K562 (cell line): ENCODE results near the gene LIMD2. TPM values are rescaled to one million over a fixed set of nuclear protein-coding genes. Genes with fewer than 3 reads are reported as not detected.
A peak's percentile ranks its signal among the peaks of the same experiment; 100 is the strongest.

ENCODE experiments used
- BCOR ChIP-seq: fragments of 450-650 bp; IDR thresholded peaks from 2 replicates; pipeline ENCODE4 v1.6.1; 2016
- BRD4 ChIP-seq: fragments of 200-600 bp; sonication (generic); IDR thresholded peaks from 2 replicates; pipeline ENCODE4 v1.6.1; 2017; ENCODE audit warnings: inconsistent platforms
- C11orf30 ChIP-seq: fragments of 450-650 bp; IDR thresholded peaks from 2 replicates; pipeline ENCODE4 v1.6.1; 2016; ENCODE audit warnings: low read depth, mild to moderate bottlenecking
- CHCHD3 ChIP-seq: fragments of 250-450 bp; sonication (Bioruptor Pico); IDR thresholded peaks from 2 replicates; pipeline ENCODE4 v2.1.2; 2022; ENCODE audit warnings: mild to moderate bottlenecking
- DACH1 ChIP-seq: fragments of 450-650 bp; IDR thresholded peaks from 2 replicates; pipeline ENCODE4 v1.6.1; 2018; ENCODE audit not compliant: partially characterized antibody
- ELF4 ChIP-seq: fragments of 450-650 bp; formaldehyde crosslinking; IDR thresholded peaks from 2 replicates; pipeline ENCODE4 v1.4.0; 2022; ENCODE audit warnings: missing genetic modification characterization
- ESRRB ChIP-seq: fragments of 250-450 bp; sonication (Bioruptor Pico); IDR thresholded peaks from 2 replicates; pipeline ENCODE4 v1.5.0; 2020; ENCODE audit warnings: mild to moderate bottlenecking, moderate library complexity, borderline replicate concordance
- MYC ChIP-seq, 2 experiments: fragments of 250-450 bp in 1 of 2; sonication (Bioruptor Pico) in 1 of 2; IDR thresholded peaks; 2 replicates each; pipeline versions ENCODE4 v1.5.1 to v1.6.1; 2012 to 2021; ENCODE audit warnings: low read depth in 2 of 2, borderline replicate concordance in 1 of 2, improper control_type of control experiment in 1 of 2, low read length in 1 of 2, mild to moderate bottlenecking in 1 of 2, moderate library complexity in 1 of 2
- NR1H2 ChIP-seq: sonication (generic); formaldehyde crosslinking; IDR thresholded peaks from 2 replicates; pipeline ENCODE4 v1.4.0; 2020; ENCODE audit warnings: mild to moderate bottlenecking, missing genetic modification reagents
- POLR2H ChIP-seq: IDR thresholded peaks from 2 replicates; pipeline ENCODE4 v1.6.1; 2016; ENCODE audit warnings: missing genetic modification characterization, low read depth, mild to moderate bottlenecking, control low read depth, missing compliant biosample characterization, moderate library complexity
- POLR3G ChIP-seq: IDR thresholded peaks from 2 replicates; pipeline ENCODE4 v1.6.1; 2011; ENCODE audit not compliant: insufficient read length, insufficient replicate concordance; ENCODE audit errors: extremely low read depth
- RBM22 ChIP-seq: fragments of 200-400 bp; formaldehyde crosslinking; IDR thresholded peaks from 2 replicates; pipeline ENCODE4 v1.6.1; 2018; ENCODE audit warnings: low read length, low read depth; ENCODE audit not compliant: poor library complexity, severe bottlenecking
- SMC3 ChIP-seq: conservative IDR thresholded peaks from 2 replicates; pipeline ENCODE4 v1.6.1; 2011; ENCODE audit warnings: low read depth, low read length, improper control_type of control experiment; ENCODE audit not compliant: insufficient read depth
- THRB ChIP-seq: fragments of 450-650 bp; formaldehyde crosslinking; conservative IDR thresholded peaks from 2 replicates; pipeline ENCODE4 v1.4.0; 2022; ENCODE audit warnings: mild to moderate bottlenecking, missing genetic modification characterization
- ZNF57 ChIP-seq: fragments of 450-650 bp; formaldehyde crosslinking; IDR thresholded peaks from 2 replicates; pipeline ENCODE4 v1.4.0; 2020; ENCODE audit warnings: mild to moderate bottlenecking, moderate library complexity
- ZNF785 ChIP-seq: fragments of 250-450 bp; sonication (Bioruptor Pico); IDR thresholded peaks from 2 replicates; pipeline ENCODE4 v1.4.0; 2020; ENCODE audit warnings: mild to moderate bottlenecking
- ZSCAN32 ChIP-seq: fragments of 450-650 bp; formaldehyde crosslinking; IDR thresholded peaks from 2 replicates; pipeline ENCODE4 v1.4.0; 2020; ENCODE audit warnings: mild to moderate bottlenecking, moderate library complexity
- polyA plus RNA-seq, 8 experiments: library from polyadenylated mRNA; depleted of rRNA in 4 of 8; stranded (reverse) in 5 of 8; unstranded in 3 of 8; fragments of >200 nt; fragmentation: Nextera tagmentation in 2 of 8; fragmentation: Illumina TruSeq in 1 of 8; extraction: Ambion mirVana in 2 of 8; extraction: Trizol in 1 of 8; gene quantifications; 2 replicates each; pipeline versions ENCODE4 v1.2.1 to v1.2.3, GENCODE V29; 2011 to 2014; ENCODE audit warnings: inconsistent platforms in 1 of 8, missing spikeins in 1 of 8
- total RNA-seq, 7 experiments: library from RNA; depleted of rRNA in 6 of 7; stranded (reverse); fragments of >200 nt in 6 of 7; fragmentation: Illumina TruSeq in 2 of 7; extraction: Trizol in 2 of 7; gene quantifications; 2 replicates each; pipeline versions ENCODE4 v1.2.1 to v1.2.3, GENCODE V29; 2011 to 2021; ENCODE audit warnings: low replicate concordance in 1 of 7
- TF ChIP-seq, protein P1 (sequence below): sonication (generic); formaldehyde crosslinking; IDR thresholded peaks from 2 replicates; pipeline ENCODE4 v1.8.0; 2022; ENCODE audit warnings: mild to moderate bottlenecking, missing genetic modification reagents
- TF ChIP-seq, protein P2 (sequence below): sonication (generic); formaldehyde crosslinking; IDR thresholded peaks from 2 replicates; pipeline ENCODE4 v1.8.0; 2022; ENCODE audit warnings: mild to moderate bottlenecking, missing genetic modification reagents
- TF ChIP-seq, protein P3 (sequence below): sonication (generic); formaldehyde crosslinking; IDR thresholded peaks from 2 replicates; pipeline ENCODE4 v1.8.0; 2022; ENCODE audit warnings: missing genetic modification reagents, mild to moderate bottlenecking, borderline replicate concordance

The LIMD2 gene
- total and polyA plus RNA-seq, 9 of the 15 experiments (the other 6 are each of a cell fraction or from before 2014, with no cell fraction given), result 0.07 to 11.2 (median 2.8) TPM

DNA sequence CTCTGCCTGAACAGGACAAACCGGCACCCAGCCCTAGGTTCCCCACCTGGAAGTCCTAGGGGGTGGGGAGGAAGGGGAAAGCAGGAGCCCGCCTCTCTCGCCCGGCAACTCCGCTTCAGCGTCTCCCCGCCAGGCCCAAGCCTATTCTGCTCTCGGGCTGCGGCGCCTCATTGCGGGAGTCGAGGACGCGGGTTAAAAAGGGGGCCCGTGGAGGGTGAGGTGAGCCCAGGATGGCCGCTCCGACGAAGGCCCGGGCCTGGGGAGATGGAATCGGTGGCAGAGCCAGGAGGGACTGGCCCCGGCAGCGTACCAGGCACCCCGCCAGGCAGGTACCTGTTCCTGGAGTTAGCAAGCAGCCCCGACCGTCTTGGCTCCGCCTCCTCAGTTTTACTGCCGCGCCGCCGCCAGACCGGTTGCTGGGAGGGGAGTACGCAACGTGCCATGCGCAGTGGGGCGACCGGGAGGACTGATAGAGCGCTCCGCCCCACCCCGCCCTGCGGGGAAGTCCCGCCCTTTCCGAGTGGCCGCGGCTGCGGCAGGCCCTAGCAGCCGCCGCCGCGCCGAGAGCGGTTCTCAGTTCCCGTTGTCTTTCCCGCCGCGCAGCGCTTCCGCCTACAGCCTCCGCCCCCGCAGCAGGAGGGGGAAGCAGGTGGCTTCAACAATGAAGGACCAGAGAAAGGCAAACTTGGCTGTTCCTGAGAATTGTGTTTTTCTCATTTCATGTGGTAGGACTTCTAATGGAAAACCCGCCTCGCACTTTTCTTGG is 41.7 kb upstream of the LIMD2 start, which contains the start of gene STRADA (continued):
- no peak for TF ChIP-seq BRD4
- no peak for TF ChIP-seq ZNF57
- TF ChIP-seq C11orf30, result peak; percentile 15; the same call in 1 of the 2 replicates
- TF ChIP-seq NR1H2 (CRISPR knock-in tag), result peak; percentile 54; the same call in 1 of the 2 replicates
- TF ChIP-seq DACH1, result no peak
- TF ChIP-seq, protein P1, sequence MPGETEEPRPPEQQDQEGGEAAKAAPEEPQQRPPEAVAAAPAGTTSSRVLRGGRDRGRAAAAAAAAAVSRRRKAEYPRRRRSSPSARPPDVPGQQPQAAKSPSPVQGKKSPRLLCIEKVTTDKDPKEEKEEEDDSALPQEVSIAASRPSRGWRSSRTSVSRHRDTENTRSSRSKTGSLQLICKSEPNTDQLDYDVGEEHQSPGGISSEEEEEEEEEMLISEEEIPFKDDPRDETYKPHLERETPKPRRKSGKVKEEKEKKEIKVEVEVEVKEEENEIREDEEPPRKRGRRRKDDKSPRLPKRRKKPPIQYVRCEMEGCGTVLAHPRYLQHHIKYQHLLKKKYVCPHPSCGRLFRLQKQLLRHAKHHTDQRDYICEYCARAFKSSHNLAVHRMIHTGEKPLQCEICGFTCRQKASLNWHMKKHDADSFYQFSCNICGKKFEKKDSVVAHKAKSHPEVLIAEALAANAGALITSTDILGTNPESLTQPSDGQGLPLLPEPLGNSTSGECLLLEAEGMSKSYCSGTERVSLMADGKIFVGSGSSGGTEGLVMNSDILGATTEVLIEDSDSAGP, result no peak
- peak; percentile 96 for TF ChIP-seq RBM22
- TF ChIP-seq ESRRB, result no peak
- TF ChIP-seq ZSCAN32 (CRISPR knock-in tag), result no peak
- no peak for TF ChIP-seq ELF4
- TF ChIP-seq, protein P2, sequence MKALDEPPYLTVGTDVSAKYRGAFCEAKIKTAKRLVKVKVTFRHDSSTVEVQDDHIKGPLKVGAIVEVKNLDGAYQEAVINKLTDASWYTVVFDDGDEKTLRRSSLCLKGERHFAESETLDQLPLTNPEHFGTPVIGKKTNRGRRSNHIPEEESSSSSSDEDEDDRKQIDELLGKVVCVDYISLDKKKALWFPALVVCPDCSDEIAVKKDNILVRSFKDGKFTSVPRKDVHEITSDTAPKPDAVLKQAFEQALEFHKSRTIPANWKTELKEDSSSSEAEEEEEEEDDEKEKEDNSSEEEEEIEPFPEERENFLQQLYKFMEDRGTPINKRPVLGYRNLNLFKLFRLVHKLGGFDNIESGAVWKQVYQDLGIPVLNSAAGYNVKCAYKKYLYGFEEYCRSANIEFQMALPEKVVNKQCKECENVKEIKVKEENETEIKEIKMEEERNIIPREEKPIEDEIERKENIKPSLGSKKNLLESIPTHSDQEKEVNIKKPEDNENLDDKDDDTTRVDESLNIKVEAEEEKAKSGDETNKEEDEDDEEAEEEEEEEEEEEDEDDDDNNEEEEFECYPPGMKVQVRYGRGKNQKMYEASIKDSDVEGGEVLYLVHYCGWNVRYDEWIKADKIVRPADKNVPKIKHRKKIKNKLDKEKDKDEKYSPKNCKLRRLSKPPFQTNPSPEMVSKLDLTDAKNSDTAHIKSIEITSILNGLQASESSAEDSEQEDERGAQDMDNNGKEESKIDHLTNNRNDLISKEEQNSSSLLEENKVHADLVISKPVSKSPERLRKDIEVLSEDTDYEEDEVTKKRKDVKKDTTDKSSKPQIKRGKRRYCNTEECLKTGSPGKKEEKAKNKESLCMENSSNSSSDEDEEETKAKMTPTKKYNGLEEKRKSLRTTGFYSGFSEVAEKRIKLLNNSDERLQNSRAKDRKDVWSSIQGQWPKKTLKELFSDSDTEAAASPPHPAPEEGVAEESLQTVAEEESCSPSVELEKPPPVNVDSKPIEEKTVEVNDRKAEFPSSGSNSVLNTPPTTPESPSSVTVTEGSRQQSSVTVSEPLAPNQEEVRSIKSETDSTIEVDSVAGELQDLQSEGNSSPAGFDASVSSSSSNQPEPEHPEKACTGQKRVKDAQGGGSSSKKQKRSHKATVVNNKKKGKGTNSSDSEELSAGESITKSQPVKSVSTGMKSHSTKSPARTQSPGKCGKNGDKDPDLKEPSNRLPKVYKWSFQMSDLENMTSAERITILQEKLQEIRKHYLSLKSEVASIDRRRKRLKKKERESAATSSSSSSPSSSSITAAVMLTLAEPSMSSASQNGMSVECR (CRISPR knock-in tag), result 0 out of 2 replicates have a peak, but pooled peaks have one; percentile 58
- TF ChIP-seq MYC (IDR thresholded peaks at IDR 0.05; ENCODE audit: low read depth, low read length), result peak; percentile 84; the same call in 1 of the 2 replicates
- peak; percentile 70; the same call in 1 of the 2 replicates for TF ChIP-seq MYC (CRISPR knock-in tag; IDR thresholded peaks at IDR 0.05; ENCODE audit: borderline replicate concordance, low read depth)
- TF ChIP-seq THRB (CRISPR knock-in tag), result no peak
- TF ChIP-seq, protein P3, sequence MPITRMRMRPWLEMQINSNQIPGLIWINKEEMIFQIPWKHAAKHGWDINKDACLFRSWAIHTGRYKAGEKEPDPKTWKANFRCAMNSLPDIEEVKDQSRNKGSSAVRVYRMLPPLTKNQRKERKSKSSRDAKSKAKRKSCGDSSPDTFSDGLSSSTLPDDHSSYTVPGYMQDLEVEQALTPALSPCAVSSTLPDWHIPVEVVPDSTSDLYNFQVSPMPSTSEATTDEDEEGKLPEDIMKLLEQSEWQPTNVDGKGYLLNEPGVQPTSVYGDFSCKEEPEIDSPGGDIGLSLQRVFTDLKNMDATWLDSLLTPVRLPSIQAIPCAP (CRISPR knock-in tag), result no peak
- TF ChIP-seq POLR3G, result no peak
- TF ChIP-seq SMC3, result no peak
- no peak for TF ChIP-seq CHCHD3 (CRISPR knock-in tag)
- peak; percentile 67 for TF ChIP-seq BCOR
- TF ChIP-seq ZNF785 (CRISPR knock-in tag), result no peak
- peak; percentile 70; the same call in 1 of the 2 replicates for TF ChIP-seq POLR2H (tag)
